ENCODE data around the gene PTK6.
"Not testable (repeated sequence)": the region's sequence is repeated elsewhere in the genome, so short reads cannot be mapped to it uniquely, and the experiment has no call there.

PTK6 gene

DNA sequence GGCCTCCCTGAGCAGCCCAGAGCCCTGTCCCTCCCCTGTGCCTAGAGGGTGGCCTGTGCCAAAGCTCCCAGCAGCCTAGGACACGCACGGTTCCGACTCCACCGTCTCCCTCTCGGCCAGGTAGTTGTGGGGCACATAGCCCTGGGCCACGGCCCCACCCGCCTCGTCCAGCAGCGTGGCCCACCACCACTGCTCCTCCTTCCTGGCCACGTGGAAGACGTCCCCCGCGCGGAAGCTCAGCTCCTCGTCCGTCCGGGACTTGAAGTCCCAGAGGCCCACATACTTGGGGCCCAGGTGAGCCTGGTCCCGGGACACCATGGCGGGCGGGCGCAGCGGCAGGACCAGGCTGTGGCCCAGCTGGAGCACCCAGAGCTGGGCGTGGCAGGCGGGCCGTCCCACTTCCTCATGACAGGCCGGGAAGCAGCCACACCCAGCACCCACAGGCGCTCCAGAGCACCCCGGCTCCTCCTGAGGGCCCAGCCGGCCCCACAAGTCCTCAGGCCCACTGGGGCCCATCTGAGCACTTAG, at the start of gene PTK6:
PTK6 (minus strand) TSS at position 380 of the 528 bp plus-strand sequence; CDS start at position 318, 62 bp downstream.
- DNase-seq (ENCODE audit: low spot score): peak; percentile 87

- no peak for DNase-seq (ENCODE audit: low spot score)
Observed at GRCh38 chr20:63586797-63587196, 49.6 kb upstream of the PTK6 start.

GRCh38 chr20:63585616-63586565, 48.7 kb upstream of the PTK6 start:
- DNase-seq (ENCODE audit: low spot score): no peak

GRCh38 chr20:63582382-63583063, 45.3 kb upstream of the PTK6 start:
- DNase-seq (ENCODE audit: low spot score): no peak

GRCh38 chr20:63580796-63581461, 43.8 kb upstream of the PTK6 start:
- DNase-seq (ENCODE audit: low spot score): peak; percentile 60

DNA sequence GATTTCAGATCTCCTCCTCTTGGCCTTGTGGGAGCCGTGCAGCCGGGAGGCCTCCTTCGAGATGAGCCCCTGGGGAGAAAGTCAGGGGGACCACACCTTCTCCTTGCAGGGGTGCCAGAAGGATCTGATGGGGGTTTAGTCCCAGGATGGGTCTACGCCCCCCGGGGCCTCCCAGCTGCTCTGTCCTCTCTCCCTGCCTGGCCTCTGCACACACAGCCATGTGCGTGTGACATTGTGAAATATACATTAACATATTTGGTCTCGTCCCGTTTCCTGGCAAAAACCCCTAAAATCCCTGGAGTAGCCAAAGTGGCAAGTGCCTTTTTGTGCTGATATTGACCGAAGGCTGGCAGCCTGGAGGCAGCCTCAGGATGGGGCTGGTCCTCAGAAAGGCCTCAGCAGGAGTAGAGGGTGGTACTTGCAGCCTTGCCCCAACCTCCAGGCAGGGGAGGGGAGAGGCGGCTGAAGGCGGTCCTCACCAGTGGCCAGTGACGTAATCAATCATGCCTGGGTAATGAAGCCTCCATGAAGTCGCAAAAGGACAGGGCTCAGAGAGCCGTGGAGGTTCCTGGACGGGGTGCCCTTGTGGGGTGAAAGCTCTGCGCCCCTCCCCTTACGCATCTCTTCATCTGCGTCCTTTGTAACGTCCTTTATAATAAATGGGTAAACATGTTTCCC, 42.0 kb upstream of the PTK6 start:
- no peak for DNase-seq (ENCODE audit: low spot score)

GRCh38 chr20:63578224-63579016, 41.2 kb upstream of the PTK6 start:
- DNase-seq (ENCODE audit: low spot score): no peak

DNA sequence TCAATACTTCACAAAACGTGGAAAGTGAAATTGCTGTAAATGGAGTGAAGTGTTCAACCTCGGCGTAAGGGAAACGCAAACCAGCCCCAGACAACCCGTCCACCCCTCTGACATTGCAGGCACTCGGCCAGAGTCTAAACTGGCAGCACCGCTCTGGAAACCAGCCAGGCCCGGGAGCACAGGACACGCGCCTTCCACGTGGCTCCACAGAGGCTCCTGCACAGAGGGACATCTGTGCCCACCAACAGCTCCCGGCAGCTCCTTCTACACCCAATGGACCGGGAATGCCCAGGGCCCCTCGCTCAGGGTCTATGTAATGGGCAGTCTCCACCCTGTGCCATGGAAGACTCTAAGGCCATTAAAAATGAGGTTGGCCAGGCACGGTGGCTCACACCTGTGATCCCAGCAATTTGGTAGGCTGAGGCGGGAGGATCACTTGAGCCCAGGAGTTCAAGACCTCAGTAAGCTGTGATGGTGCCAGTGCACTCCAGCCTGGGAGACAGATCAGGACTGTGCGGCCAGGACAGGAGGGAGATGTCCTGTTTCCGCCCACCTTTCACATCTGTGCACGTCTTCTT, 40.2 kb upstream of the PTK6 start:
- no peak for DNase-seq (ENCODE audit: low spot score)

GRCh38 chr20:63576311-63576710, 39.1 kb upstream of the PTK6 start:
- DNase-seq (ENCODE audit: low spot score): no peak

- no peak for DNase-seq (ENCODE audit: low spot score)
Observed at GRCh38 chr20:63574829-63575743, 37.9 kb upstream of the PTK6 start.

DNA sequence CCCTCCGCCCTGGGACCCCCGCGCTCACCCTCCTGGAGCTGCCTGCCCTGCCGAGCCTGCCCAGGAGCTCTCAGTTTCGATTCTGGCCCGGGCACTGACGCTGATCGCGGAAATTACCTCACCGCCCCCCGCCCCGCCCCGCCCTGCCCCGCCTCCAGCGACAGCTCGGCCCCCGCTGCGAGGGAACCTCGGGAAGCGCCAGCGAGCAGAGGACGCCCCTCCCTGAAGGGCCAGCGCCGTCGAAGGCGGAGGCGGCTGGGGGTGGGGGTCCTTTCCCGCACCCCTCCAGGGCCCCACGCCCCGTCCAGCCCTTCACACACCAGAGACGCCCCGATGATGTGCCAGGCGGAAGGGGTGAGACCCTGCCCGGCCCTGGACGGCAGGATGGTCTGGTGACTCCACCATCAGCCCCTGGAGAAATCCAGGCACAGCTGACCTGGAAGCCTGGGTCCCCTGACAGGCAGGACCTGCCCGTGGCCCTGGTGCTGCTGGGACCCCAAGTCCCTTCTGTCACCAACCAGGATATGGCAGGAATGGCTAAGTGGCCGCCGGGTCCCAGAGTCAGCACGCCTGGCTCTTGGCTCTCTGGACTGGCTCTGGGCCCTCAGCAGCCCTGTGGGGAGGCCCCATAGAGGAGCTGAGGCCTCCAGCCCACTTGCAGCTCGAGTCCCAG, 37.1 kb upstream of the PTK6 start, which contains the start of gene HELZ2:
HELZ2 (minus strand) TSS at position 84 of the 673 bp plus-strand sequence. CDS start 1,854 bp downstream, outside the sequence.
- peak; percentile 84 for DNase-seq (ENCODE audit: low spot score)

- no peak for DNase-seq (ENCODE audit: low spot score)
Observed at GRCh38 chr20:63573647-63574131, 36.5 kb upstream of the PTK6 start.

GRCh38 chr20:63572788-63573646, 35.8 kb upstream of the PTK6 start:
- DNase-seq (ENCODE audit: low spot score): peak; percentile 56

DNA sequence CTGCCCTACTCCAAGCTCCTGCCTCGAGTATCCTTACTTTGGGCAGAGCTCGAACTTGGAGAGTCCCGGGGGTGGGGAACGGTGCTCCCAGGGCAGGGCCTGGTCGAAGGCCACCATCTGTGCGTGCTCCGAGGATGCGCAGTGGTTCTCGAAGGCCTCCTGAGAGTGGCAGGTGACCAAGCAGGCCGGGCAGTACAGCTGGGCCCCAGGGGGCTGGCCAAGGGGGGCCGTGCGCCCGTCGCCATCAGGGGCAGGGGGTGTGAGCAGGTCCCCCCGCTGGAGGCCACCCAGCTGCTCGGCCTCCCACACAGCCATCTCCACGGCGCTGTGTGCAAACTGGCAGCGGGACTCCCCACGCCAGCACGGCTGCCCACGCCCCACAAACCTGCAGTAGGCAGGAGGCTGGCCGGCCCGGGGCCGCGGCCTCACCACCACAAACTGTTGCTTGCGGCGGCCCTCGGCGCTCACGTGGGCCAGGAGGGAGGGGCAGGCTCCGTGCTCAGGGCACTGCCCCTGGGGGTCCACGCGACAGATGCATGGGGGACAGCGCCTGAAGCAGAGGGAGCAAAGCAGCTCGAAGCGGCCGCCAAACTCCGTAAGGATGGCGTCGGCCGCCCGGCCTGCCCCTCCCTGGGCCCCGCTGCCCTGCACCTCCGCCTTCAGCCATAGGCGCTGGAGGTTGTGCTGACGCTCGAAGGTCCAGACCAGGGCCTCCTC, 35.1 kb upstream of the PTK6 start:
- no peak for DNase-seq (ENCODE audit: low spot score)

DNA sequence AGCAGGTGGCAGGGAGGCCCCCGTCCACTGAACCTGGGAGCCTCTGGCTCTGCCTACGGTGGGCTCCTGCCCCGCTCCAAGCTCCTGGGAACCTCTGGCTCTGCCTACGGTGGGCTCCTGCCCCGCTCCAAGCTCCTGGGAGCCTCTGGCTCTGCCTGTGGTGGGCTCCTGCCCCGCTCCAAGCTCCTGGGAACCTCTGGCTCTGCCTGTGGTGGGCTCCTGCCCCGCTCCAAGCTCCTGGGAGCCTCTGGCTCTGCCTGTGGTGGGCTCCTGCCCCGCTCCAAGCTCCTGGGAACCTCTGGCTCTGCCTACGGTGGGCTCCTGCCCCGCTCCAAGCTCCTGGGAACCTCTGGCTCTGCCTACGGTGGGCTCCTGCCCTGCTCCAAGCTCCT, 33.9 kb upstream of the PTK6 start:
- not testable (repeated sequence) for DNase-seq (ENCODE audit: low spot score)

DNA sequence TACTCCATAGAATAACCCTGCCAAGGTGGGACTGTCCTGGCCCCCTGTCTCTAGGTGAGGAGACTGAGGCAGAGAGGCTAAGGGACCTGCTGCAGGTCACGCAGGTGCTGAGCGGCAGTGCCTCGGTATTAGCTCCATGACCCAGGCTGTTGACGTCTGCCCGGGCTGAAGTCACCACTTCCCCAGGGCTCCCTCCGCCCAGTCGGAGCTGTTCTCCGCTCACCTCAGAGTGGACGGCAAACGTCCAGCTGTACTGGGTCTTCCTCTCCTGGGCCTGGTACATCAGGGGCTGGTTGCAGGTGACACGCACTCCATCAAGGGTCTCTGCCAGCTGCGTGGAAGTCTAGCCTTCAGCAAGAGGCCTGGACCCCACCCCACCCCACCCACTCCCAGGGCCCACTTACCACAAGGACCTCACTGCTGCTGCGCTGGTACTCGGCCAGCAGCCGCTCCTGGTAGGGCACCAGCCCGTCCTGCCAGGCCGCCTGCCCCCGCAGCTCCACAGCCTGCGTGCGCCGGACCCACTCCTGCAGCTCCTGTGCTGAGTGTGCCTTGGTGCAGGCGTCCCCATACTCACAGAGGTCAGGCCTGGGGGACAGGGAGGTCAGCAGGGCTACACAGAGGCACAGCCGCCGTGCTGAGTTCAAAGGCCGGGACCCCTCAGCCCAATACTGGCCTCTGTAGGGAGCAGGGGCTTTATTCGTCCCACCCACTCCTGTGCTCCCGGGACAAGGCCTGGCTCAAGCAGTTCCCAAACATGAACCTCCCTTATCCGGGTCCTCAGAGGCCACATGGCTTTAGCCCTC, 33.3 kb upstream of the PTK6 start:
- DNase-seq (ENCODE audit: low spot score): no peak
